B cell (primary cell): Measurements from ENCODE around the gene MAP7.

Experiments
- EZH2 ChIP-seq: IDR thresholded peaks from 2 replicates; pipeline ENCODE4 v1.6.1; 2012; ENCODE audit warnings: borderline replicate concordance, low read depth, mild to moderate bottlenecking, moderate library complexity, low read length; ENCODE audit not compliant: insufficient read depth, poor library complexity, severe bottlenecking
- TF ChIP-seq, protein P1 (sequence below): fragments of 200-600 bp; IDR thresholded peaks from one replicate; pipeline ENCODE4 v1.8.0; 2022; ENCODE audit warnings: antibody characterized with exemption, mild to moderate bottlenecking

DNA sequence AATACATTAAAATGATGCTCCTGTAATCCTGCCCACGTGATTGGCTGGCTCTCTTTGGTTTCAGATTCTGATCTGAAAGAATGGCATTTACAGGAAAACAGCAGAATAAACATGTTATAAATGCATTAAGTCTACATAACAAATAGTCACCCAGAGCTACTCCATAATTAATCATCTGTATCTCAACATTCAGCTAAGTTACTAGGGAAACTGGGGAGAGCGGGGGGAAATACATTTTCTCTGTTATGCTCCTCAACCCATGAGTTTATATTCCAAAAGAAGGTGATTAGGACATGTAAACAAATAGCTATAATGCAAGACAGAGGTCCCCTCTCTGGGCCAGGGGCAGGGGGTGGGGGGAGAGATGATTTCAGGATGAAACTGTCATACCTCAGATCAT, 58.5 kb downstream of the MAP7 start:
- TF ChIP-seq, protein P1, sequence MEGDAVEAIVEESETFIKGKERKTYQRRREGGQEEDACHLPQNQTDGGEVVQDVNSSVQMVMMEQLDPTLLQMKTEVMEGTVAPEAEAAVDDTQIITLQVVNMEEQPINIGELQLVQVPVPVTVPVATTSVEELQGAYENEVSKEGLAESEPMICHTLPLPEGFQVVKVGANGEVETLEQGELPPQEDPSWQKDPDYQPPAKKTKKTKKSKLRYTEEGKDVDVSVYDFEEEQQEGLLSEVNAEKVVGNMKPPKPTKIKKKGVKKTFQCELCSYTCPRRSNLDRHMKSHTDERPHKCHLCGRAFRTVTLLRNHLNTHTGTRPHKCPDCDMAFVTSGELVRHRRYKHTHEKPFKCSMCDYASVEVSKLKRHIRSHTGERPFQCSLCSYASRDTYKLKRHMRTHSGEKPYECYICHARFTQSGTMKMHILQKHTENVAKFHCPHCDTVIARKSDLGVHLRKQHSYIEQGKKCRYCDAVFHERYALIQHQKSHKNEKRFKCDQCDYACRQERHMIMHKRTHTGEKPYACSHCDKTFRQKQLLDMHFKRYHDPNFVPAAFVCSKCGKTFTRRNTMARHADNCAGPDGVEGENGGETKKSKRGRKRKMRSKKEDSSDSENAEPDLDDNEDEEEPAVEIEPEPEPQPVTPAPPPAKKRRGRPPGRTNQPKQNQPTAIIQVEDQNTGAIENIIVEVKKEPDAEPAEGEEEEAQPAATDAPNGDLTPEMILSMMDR = no peak
- TF ChIP-seq EZH2 = no peak
